ENCODE results near the gene HPD. TPM values are rescaled to one million over a fixed set of nuclear protein-coding genes. Genes with fewer than 3 reads are reported as not detected.
A peak's percentile ranks its signal among the peaks of the same experiment; 100 is the strongest.
"Not testable (repeated sequence)": the region's sequence is repeated elsewhere in the genome, so short reads cannot be mapped to it uniquely, and the experiment has no call there.

The HPD gene
- total RNA-seq, 2 donors from 2014 or later, result 3.0 to 5.7 TPM

DNA sequence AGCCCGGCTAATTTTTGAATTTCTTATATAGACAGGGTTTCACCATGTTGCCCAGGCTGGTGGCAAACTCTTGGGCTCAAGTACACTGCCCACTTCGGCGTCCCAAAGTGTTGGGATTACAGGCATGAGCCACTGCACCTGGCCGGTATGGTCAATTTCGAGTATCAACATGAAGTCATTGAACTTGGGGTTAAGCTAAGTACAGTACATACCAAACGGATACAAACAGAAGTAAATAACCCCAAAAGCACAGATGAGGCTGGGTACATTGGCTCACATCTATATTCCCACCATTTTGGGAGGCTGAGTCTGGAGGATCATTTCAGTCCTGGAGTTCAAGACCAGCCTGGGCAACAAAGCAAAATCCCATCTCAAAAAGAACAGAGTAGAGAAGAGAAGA is 16.9 kb upstream of the HPD start:
- Histone ChIP-seq H3K9me3 (no peaks in the 10 kb centered on the region), H3K27me3 (no peaks in the 10 kb centered on the region), H3K4me3 (no peak overlapping the region), H3K36me3 (replicated peaks in 1 of 2; ENCODE audit: insufficient read depth in 1 of 2, low read depth in 2 of 2) (no peaks in the 10 kb centered on the region), H3K4me1 (no peaks in the 10 kb centered on the region), H3K27ac (no peak overlapping the region)
- whole genome bisulfite sequencing, 2 donors, result 73 to 83% methylated on average over 5 to 6 of the region's 6 CpGs
- TF ChIP-seq POLR2A (IDR thresholded peaks at IDR 0.05) (no peak), CTCF (IDR thresholded peaks at IDR 0.05) (no peak)
- ATAC-seq (no peak), DNase-seq (no peak)
- intact Hi-C loops (cut with DNase I), result no loop called here

DNA sequence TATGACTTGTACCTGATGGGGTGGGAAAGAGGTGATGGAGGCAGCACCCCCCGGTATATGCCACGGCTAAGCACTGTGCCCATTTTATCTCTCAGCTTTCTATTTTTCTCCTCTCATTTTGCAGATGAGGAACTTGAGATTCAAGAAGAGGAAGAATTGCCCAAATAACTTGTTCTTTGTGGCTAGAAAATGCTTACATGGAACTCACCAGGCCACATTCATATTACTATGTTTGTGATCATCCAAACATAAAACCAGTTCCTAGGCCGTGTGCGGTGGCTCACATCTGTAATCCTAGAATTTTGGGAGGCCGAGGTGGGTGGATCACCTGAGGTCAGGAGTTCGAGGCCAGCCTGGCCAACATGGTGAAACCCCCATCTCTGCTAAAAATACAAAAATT is 15.4 kb upstream of the HPD start:
- no peak for ATAC-seq

GRCh38 chr12:121873216-121873569 is 14.5 kb upstream of the HPD start:
- Histone ChIP-seq H3K36me3 (replicated peaks in 1 of 2; ENCODE audit: insufficient read depth in 1 of 2, low read depth in 2 of 2) (no peaks in the 10 kb centered on the region), H3K27me3 (no peaks in the 10 kb centered on the region), H3K9me3 (no peaks in the 10 kb centered on the region), H3K4me3 (no peak overlapping the region), H3K27ac (no peak overlapping the region), H3K4me1 (no peaks in the 10 kb centered on the region)
- no peak for TF ChIP-seq POLR2A (IDR thresholded peaks at IDR 0.05)
- no peak for TF ChIP-seq CTCF (IDR thresholded peaks at IDR 0.05)
- intact Hi-C loops (cut with DNase I), result no loop called here
- no peak for ATAC-seq
- peak in 1 of 4 donors; percentile 28 for DNase-seq
- 90 to 97% methylated on average over 5 to 6 of the region's 6 CpGs for WGBS, 2 donors

More for the DNA sequence above, 15.4 kb upstream of the HPD start:
- Histone ChIP-seq H3K27me3 (no peaks in the 10 kb centered on the region), H3K27ac (no peak overlapping the region), H3K36me3 (replicated peaks in 1 of 2; ENCODE audit: insufficient read depth in 1 of 2, low read depth in 2 of 2) (no peaks in the 10 kb centered on the region), H3K9me3 (no peaks in the 10 kb centered on the region), H3K4me3 (no peak overlapping the region), H3K4me1 (no peaks in the 10 kb centered on the region)
- DNase-seq, result no peak
- WGBS, 2 donors, result 78 to 94% methylated on average over 6 of the region's 6 CpGs
- TF ChIP-seq CTCF (IDR thresholded peaks at IDR 0.05), result no peak
- no peak for TF ChIP-seq POLR2A (IDR thresholded peaks at IDR 0.05)
- intact Hi-C loops (cut with DNase I), result no loop called here

DNA sequence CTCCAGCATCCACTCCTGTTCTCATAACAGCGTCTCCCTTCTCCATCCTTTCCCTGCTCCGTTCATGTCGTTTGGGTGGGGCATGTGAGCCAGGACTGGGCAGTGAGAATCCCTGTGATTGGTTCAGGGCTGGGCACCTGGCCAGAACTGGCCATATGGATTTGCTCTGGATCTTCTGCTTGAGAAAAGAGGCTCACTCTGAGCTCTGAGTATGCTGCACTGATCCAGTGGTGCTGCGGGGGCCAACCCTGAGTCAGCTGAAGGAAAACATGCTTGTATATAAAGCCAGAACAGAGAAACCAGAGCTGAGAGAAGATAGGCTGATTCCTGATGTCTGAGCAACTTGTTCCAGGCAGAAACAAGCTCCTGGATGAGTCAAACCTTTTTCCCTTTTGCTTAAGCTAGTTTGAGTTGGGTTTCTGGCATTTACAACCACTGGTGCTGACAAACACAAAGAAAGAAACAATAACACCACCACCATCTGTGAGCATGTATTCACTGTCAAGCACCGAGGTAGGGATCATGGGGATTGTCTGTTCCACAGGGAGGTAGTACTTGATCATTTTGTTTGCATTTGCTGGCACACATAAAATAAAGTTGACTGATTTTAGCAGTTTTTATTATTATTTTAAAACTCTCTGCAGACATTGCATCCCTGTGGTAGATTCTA is 14.0 kb upstream of the HPD start:
- Histone ChIP-seq H3K4me3 (no peak overlapping the region), H3K27ac (no peak overlapping the region), H3K4me1 (no peaks in the 10 kb centered on the region), H3K9me3 (no peaks in the 10 kb centered on the region), H3K36me3 (replicated peaks in 1 of 2; ENCODE audit: insufficient read depth in 1 of 2, low read depth in 2 of 2) (no peaks in the 10 kb centered on the region), H3K27me3 (no peaks in the 10 kb centered on the region)
- intact Hi-C loops (cut with DNase I), result no loop called here
- 54 to 64% methylated on average over 5 of the region's 5 CpGs for WGBS, 2 donors
- TF ChIP-seq POLR2A (IDR thresholded peaks at IDR 0.05) (no peak), CTCF (IDR thresholded peaks at IDR 0.05) (no peak)
- ATAC-seq, result peak; percentile 50
- DNase-seq, result peak in 3 of 4 donors; percentile 27 to 44 (median 33)

DNA sequence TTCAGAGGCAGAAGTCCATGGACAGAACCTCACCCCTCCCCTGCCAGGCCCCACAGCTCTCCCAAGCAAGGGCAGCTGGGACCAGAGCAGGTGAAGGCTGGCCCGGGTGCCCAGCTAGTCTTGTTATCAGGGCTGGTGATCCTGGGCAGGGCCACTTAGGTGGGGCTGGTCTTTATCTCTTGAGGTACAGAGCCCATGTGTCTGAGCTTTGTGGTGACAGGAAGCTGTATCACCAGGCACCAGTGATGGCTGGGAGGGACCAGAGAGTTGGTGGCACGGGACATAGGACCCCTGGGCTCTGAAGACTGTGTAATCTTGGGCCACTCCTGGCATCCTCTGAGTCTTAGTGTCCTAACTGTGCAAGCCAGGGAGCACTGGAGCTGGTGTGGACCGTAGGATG is 12.8 kb upstream of the HPD start:
- no peak overlapping the region for H3K27ac ChIP-seq
- no peaks in the 10 kb centered on the region for H3K9me3 ChIP-seq
- no peak for DNase-seq
- H3K4me1 ChIP-seq, result no peaks in the 10 kb centered on the region
- no peaks in the 10 kb centered on the region for H3K36me3 ChIP-seq (replicated peaks in 1 of 2; ENCODE audit: insufficient read depth in 1 of 2, low read depth in 2 of 2)
- H3K27me3 ChIP-seq, result no peaks in the 10 kb centered on the region
- no peak overlapping the region for H3K4me3 ChIP-seq
- intact Hi-C loops (cut with DNase I), result no loop called here
- WGBS, 2 donors, result 71 to 74% methylated on average over 2 to 3 of the region's 3 CpGs
- TF ChIP-seq CTCF (IDR thresholded peaks at IDR 0.05) (no peak), POLR2A (IDR thresholded peaks at IDR 0.05) (no peak)
- no peak for ATAC-seq

GRCh38 chr12:121869229-121869628 is 10.6 kb upstream of the HPD start:
- DNase-seq; H3K36me3 ChIP-seq (replicated peaks in 1 of 2; ENCODE audit: insufficient read depth in 1 of 2, low read depth in 2 of 2); H3K4me3 ChIP-seq; intact Hi-C loops (cut with DNase I); H3K27me3 ChIP-seq; ATAC-seq; H3K27ac ChIP-seq; H3K4me1 ChIP-seq; H3K9me3 ChIP-seq: not testable (repeated sequence)
- WGBS, 2 donors, result 88 to 96% methylated on average over 8 of the region's 8 CpGs

Measured in body of pancreas (tissue), 4 donors.